Stimulated activated CD4-positive, alpha-beta T cell treated with anti-CD3 and anti-CD28 coated beads, TNF-alpha, amount 100 ng/mL, for 24 hours (primary cell): Measurements from ENCODE around the gene KIF12.
"Not testable (repeated sequence)": the region's sequence is repeated elsewhere in the genome, so short reads cannot be mapped to it uniquely, and the experiment has no call there.

Experiments
- DNase-seq, 3 experiments: peaks; one replicate each; pipeline ENCODE4 v3.0.0-alpha.2; 2020; ENCODE audit warnings: low read depth in 3 of 3

Gene KIF12

GRCh38 chr9:114046875-114047274 is 52.2 kb downstream of the KIF12 start:
- no peak for DNase-seq

- no peak for DNase-seq
Measured at GRCh38 chr9:114046237-114046755, 52.8 kb downstream of the KIF12 start.

GRCh38 chr9:114043660-114044059 is 55.4 kb downstream of the KIF12 start:
- not testable (repeated sequence) for DNase-seq
